ENCODE results near the gene FLT4. TPM values are rescaled to one million over a fixed set of nuclear protein-coding genes. Genes with fewer than 3 reads are reported as not detected.

Gene FLT4
- polyA plus RNA-seq, 1 donor (not counting 4 experiments of a cell fraction or from before 2014, with no cell fraction given): not detected

DNA sequence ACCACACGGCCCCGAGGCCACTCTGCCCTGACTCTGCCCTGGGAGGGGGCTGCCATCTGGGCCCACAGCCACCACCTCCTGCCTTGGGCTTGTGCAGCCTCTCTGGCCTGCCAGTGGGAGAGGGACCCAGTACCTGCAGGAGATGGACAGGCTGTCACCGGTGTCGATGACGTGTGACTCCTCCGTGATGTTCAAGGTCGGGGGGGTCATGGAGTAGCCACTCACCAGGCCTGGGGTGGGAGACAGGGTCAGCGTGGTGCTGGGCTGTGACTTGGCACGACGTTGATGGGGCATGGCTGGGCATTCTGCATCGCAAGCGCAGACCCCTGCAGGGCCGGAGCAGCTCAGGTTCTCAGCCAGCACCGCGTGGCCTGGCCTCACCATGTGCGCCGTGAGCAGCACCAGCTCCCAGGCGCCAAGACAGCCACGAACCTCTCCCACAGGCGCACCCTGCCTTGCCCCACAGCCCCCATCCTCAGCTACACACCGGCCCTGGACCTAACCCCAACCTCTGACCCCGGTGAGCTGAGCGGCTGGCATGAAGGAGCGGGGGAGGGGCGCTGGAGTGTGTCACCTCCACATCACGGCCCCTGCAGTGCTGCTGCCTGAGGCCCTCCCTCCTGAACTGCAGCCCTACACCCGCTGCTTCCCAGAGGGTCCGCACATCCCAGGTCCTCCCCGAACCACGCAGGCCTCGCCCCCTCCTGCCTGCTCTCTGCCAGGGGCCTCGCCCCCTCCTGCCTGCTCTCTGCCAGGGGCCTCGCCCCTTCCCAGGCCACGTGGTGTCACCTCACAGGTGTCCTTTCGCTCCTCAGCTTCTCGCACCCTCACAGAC, 17.6 kb downstream of the FLT4 start:
- Histone ChIP-seq H3K4me1 (ENCODE audit: control insufficient read depth, extremely low read depth, insufficient read depth, low read length) (no peaks in the 10 kb centered on the region), H4K20me1 (ENCODE audit: control insufficient read depth, extremely low read depth, insufficient read depth, low read length) (no peaks in the 10 kb centered on the region), H3K4me2 (ENCODE audit: control insufficient read depth, extremely low read depth, insufficient read depth, low read depth, low read length) (no peak overlapping the region), H3K9ac (ENCODE audit: control insufficient read depth, extremely low read depth, insufficient read depth, low read length) (no peak overlapping the region), H2AFZ (ENCODE audit: control insufficient read depth, low read length) (no peak overlapping the region), H3K4me3 (ENCODE audit: control insufficient read depth in 2 of 3, extremely low read depth in 1 of 3, insufficient read depth in 2 of 3, low read depth in 1 of 3, low read length in 3 of 3) (no peak overlapping the region), H3K27me3 (ENCODE audit: control insufficient read depth, extremely low read depth, insufficient read depth, low read length) (no peaks in the 10 kb centered on the region), H3K9me1 (ENCODE audit: control insufficient read depth, extremely low read depth, insufficient read depth, low read length) (no peaks in the 10 kb centered on the region), H3K27ac (ENCODE audit: control insufficient read depth, insufficient read depth, low read length) (no peak overlapping the region), H3K79me2 (ENCODE audit: control insufficient read depth, insufficient read depth, low read length) (no peaks in the 10 kb centered on the region), H3K36me3 (ENCODE audit: control insufficient read depth in 2 of 2, extremely low read depth in 1 of 2, insufficient read depth in 2 of 2, low read length in 2 of 2) (no peaks in the 10 kb centered on the region), H3K9me3 (ENCODE audit: control insufficient read depth, low read depth, low read length) (no peaks in the 10 kb centered on the region)
- dilution Hi-C loops (cut with MboI; ENCODE audit: extremely low pct_ligation_motif_present, low sequenced_read_pairs): no loop called here
- FAIRE-seq (no peak), DNase-seq (ENCODE audit: low read depth, low spot score) (no peak)
- no peak for TF ChIP-seq CTCF (optimal IDR thresholded peaks at IDR 0.05 in 1 of 3, IDR thresholded peaks at IDR 0.05 in 1 of 3, conservative IDR thresholded peaks at IDR 0.05 in 1 of 3; ENCODE audit: extremely low read depth in 1 of 3, insufficient read depth in 2 of 3, low read length in 3 of 3)
- TF ChIP-seq EZH2 (IDR thresholded peaks at IDR 0.05; ENCODE audit: low read length): no peak

- no peaks in the 10 kb centered on the region for H3K36me3 ChIP-seq (ENCODE audit: control insufficient read depth in 2 of 2, extremely low read depth in 1 of 2, insufficient read depth in 2 of 2, low read length in 2 of 2)
- FAIRE-seq: no peak
- no peak overlapping the region for H3K4me3 ChIP-seq (ENCODE audit: control insufficient read depth in 2 of 3, extremely low read depth in 1 of 3, insufficient read depth in 2 of 3, low read depth in 1 of 3, low read length in 3 of 3)
- H3K27ac ChIP-seq (ENCODE audit: control insufficient read depth, insufficient read depth, low read length): no peak overlapping the region
- H3K9ac ChIP-seq (ENCODE audit: control insufficient read depth, extremely low read depth, insufficient read depth, low read length): no peak overlapping the region
- no peaks in the 10 kb centered on the region for H3K79me2 ChIP-seq (ENCODE audit: control insufficient read depth, insufficient read depth, low read length)
- no peaks in the 10 kb centered on the region for H3K27me3 ChIP-seq (ENCODE audit: control insufficient read depth, extremely low read depth, insufficient read depth, low read length)
- H3K9me1 ChIP-seq (ENCODE audit: control insufficient read depth, extremely low read depth, insufficient read depth, low read length): no peaks in the 10 kb centered on the region
- no peaks in the 10 kb centered on the region for H3K4me1 ChIP-seq (ENCODE audit: control insufficient read depth, extremely low read depth, insufficient read depth, low read length)
- H2AFZ ChIP-seq (ENCODE audit: control insufficient read depth, low read length): no peak overlapping the region
- H3K9me3 ChIP-seq (ENCODE audit: control insufficient read depth, low read depth, low read length): no peaks in the 10 kb centered on the region
- dilution Hi-C loops (cut with MboI; ENCODE audit: extremely low pct_ligation_motif_present, low sequenced_read_pairs): no loop called here
- TF ChIP-seq CTCF (optimal IDR thresholded peaks at IDR 0.05 in 1 of 3, IDR thresholded peaks at IDR 0.05 in 1 of 3, conservative IDR thresholded peaks at IDR 0.05 in 1 of 3; ENCODE audit: extremely low read depth in 1 of 3, insufficient read depth in 2 of 3, low read length in 3 of 3) (no peak), EZH2 (IDR thresholded peaks at IDR 0.05; ENCODE audit: low read length) (no peak)
- no peak overlapping the region for H3K4me2 ChIP-seq (ENCODE audit: control insufficient read depth, extremely low read depth, insufficient read depth, low read depth, low read length)
- H4K20me1 ChIP-seq (ENCODE audit: control insufficient read depth, extremely low read depth, insufficient read depth, low read length): no peaks in the 10 kb centered on the region
- DNase-seq (ENCODE audit: low read depth, low spot score): no peak
These were observed 19.0 kb downstream of the FLT4 start for GRCh38 chr5:180630426-180630825.
